Fibroblast of gingiva (primary cell): ENCODE data around the gene CFAP65.

Source experiments
- DNase-seq: peaks from one replicate; pipeline ENCODE4 v3.0.0-alpha.2; 2011; ENCODE audit warnings: low read depth

CFAP65 gene

DNA sequence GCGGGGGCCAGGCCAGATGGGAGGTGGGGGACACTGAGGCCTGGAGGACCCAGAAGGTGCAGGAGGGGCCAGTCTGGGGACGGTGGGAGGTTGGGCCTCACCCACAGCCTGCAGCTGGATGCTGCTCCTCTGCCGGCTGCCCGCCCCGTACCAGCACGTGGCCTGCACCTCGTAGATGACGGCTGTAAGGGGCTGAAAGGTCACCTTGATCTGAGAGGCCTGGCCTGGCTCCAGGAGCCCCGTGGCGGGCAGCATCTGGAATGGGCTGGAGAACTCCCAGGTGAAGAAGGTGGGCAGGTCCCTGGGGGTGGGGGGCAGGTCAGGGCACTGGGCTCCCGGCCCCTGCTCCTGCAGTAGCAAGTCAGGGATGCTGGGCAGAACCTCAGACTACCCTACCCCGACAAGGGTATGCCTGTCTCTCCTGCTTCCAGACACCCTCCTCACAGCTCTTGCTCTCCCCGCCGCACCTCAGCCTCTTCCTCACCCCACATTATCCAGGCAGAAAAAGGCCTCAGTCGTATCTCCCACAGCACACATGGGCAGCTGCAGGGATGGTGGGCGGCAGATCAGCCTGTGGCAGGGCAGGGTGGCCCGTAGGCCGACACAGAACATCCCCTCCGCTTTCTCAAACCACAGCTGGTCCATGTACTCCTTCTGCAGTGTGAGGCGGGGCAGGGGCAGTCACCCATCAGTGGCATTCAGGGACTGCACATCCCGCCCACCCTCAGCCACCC is 10.1 kb downstream of the CFAP65 start:
- DNase-seq: no peak

DNA sequence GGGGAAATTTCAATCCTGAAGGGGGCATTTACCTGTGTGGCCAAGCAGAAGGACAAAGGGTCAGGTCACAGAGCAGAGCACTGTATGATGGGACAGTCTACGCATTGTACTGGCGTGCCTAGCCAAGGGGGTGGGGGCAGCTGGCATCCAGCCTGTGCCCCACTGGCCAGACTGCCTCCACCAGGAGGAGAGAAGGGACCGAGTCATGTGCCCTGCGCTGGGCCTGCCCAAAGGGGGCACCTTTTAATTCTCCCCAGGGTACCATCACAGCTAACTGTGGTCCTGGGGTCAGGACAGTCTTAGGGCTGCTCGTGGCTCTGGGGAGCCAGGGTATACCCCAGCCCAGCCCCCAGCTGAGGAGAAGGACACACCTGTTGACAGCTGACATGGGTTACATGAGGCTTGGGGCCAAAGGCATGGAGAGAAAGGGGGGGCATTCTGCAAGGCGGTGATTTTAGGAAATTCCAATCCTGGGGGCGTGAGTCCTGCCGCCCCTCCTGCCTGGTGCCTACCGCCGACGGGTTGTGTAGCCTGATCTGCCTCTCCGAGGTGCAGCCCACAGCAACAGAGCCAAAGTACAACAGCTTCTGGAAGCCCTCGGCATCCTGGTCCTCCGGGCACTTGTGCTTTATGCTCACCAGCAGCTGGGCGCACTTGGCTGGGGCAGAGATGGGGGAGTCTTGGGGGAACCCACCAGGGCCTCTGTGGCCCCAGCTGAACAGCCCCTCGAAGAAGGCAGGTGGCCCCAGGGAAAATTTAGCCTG is 11.0 kb downstream of the CFAP65 start:
- no peak for DNase-seq

DNA sequence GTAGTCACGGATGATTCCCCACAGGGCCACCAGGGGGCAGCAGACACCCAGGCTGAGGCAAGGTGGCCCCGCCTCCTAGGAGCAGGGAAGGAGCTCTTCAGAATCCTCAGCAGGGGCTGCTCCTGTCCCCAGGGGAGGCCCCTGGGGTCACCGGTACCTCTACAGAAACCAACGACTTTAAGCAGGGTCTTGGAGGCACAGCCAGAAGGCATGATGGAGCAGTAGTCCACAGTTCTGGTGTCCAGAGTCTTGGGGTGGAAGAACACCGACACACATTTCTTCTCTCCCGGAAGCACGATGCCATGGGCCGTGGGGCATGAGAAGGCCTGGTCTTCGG is 11.5 kb downstream of the CFAP65 start:
- peak; percentile 53 for DNase-seq

DNA sequence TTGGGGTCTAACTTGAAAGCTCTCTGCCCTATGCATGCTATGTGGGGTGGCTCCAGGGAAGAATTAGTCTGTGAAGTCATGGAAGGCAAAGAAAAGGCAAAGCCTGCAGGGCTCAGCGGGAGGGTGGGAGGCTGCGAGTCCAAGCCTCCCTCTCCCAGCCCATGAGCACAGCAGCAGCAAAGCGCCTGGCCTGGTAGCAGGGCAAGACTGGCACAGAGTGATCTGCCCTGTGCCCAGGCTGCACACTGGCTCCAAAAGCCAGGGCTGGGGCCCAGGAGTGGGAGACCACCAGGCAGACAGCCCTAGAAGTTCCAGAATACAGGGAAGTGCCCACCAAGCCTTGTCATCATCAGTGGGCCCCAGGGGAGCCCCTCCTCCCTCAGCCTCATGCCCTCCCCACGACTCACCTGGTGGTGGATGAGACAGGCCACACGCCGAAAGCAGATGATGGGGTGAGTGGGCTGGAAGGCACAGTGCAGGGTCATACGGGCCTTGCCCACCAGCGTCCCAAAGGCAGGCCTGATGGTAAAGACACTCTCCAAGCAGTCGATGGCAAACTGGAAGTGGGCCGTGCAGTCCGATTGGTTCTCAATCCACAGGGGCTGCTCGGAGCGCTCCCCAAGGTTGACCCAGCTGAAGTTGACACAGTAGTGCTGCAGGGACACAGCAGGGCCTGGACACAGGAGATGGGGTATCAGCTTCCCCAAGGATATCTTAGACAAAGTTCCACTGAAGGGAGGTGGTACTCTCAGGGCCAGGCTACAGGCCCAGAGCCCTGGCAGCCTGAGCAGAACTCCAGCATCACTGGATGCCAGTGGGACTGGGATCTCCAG is 12.1 kb downstream of the CFAP65 start:
- DNase-seq: no peak

DNA sequence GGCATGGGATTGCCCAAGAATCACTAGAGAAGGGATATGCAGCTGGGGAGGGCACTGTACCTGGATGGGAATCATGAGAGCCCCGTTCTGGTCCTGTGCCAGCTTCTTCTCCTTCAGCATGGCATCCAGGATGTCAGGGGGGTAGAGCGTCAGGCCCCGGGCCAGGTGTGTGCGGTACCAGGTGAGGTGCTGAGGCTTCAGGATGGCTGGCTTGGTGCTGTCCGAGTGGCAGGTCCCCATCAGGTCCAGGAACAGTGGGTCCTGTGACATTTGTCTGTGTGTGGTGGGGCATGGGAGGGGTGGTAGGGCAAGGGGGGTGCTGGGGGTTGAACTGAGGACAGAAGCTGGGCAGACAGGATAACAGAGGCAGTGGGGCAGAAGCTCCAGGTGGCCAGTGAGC is 13.2 kb downstream of the CFAP65 start:
- DNase-seq: no peak

DNA sequence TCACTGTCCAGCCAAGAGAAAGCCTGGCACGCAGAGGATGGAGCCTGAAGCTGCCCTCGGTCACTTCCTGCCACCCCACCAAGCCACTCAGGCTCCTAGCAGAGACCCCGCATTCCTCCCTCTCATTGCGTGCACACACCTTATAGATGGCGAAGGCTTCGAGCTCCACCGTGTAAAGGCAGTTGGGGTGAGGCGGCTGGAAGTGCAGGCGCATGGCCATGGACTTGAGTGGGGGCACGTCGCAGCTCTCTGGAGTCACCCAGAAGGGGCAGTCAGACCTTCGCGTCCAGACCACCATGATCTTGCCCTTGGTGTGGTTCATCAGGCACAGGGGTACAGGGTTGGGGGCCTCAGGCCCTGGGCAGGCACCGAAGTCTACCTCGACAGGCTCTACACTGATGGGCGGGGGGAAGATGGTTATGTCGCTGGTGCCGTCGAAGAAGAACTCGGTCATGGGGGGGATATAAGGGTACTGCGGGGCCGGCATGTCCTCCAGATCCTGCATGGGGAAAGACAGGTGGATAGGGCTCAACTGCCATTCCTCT is 13.7 kb downstream of the CFAP65 start:
- no peak for DNase-seq

DNA sequence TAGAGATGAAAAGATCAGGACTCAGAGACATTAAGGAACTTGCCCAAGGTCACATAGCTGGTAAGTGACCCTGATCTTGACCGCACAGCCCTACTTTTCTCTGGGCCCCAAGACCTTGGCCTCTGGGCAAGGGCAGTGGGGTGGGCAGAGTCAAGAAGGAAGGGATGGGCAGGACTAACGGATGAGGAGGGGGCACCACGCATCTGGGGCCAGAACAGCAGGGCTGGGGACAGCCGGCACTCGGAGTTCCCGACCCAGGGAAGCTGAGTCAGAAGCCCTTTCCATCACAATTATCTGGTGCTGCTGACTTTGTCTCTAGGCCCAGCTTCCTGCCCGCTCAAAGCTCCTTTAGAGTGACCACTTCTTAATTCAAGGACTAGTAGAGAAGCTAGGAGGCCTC is 14.4 kb downstream of the CFAP65 start:
- no peak for DNase-seq

DNA sequence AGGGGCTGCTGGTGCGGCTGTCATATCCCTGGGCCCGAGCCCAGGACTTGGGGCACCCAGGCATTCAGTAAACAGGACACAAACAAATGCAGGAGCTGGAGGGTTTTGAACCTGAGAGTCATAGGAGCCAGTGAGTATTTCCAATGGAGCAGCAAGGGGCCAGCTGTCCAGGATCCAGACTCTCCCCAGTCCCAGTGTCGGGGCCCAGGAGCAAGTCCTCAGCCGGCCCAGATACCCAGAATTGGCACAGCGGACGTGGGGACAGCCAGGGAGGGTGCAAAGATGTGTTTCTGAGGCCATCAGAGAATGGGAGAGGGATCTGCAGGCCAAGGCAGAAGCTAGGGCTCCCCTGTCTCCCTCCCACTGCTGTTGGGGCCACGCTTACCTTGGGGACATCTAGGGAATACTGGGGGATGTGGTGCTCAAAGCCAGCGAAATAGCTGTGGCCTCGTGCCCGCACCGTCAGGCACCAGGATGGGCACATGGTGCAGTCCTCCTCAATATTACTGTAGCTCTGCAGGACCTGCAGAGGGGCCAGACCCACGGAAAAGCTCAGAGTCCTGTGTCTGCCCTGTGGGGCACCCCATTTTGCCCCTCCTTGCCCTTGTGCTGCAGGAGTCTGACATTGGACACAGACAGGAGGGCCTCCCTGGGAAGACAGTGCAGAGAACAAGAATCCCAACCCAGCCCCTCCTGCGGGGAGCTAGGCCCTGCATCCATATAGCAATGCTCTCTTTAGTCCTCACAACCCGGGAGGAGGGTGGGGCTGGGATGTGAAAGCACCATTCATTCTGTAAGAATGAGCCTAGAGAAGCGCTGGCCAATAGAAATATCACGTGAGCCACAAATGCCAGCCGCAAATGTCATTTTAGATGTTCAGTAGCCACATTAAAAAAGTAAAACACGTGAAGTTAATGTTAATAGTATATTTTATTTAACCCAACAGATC is 15.4 kb downstream of the CFAP65 start:
- no peak for DNase-seq

DNA sequence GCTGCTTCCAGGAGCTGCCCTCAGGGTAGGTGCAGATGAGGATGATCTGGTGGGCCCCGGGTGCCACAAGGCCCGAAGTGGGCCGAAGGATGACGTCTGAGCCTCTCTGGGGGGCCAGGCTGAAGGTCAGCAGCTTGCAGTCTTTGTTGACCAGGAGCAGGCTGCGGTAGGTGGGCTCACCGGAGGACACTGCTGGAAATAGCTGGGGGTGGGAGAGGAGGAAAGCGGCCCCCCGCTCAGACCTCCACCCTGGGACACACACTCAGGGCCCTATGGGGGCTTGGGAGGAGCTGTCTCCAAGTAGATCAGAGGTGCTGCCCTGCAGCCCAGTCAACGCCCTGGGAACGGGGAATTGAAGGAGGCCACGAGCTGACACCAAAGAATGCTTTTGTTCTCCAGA is 17.3 kb downstream of the CFAP65 start:
- DNase-seq: no peak

DNA sequence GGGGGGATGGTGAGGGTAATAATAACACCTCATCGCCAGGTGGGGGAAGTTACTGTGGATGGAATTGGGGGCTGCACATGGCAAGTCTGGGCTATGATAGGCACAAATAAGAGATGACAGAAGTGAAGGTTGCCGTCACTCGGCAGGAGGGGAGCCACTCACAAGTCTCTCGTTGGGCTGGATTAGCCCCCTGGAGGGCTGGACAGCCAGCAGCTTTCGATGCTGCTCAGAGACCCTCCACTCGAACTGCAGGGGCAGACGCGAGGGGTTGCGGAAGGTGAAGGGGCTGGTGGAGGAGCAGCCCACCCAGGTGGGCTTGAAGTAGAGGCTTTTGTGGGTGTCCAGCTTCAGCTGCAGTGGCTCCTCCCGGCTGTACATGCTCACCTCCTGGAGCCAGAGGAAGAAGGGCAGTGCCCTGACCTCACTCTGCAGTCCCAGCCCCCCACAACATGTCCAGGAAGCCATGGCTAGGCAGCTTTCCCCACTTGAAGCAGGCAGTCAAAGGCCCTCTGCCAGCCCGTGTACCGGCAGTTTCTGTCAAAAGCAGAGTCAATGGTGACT is 18.2 kb downstream of the CFAP65 start:
- DNase-seq: no peak

DNA sequence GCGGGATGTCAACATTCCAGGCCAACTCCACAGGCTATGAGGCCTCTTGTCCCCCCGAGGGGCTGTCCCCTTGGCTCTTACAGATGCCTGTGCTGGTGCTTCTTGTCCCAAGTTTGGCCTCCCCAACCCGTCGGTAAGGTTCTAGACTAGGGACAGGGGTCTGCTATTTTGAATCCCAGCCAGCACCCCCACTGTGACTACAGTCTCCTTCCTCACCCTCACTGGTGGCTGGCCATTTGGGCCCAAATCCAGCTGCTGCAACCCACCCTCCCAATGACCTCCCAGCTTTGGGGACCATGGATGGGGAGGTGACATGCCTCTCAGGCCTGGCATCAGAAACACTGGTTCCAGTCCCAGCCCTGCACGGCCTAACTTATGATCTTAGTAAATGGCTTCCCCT is 18.7 kb downstream of the CFAP65 start:
- DNase-seq: no peak

DNA sequence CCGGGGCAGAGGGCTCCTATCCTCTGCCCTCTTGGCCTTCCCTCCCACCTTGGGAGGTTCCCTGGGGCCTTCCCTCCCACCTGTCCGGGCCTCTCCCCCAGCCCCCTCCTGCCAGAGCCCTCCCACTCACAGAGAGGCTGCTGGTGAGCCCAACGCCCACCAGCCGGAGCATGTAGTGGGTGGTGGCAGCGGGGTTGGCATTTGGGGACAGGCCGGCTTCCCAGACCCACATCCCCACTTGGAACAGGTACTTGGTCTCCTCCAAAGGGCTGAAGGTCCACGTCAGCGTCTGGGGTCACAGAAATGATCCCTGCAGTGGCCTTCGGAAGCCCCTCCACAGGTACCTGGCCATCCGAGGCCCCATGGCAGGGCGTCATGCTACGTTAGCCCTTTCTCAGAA is 19.3 kb downstream of the CFAP65 start:
- no peak for DNase-seq

DNA sequence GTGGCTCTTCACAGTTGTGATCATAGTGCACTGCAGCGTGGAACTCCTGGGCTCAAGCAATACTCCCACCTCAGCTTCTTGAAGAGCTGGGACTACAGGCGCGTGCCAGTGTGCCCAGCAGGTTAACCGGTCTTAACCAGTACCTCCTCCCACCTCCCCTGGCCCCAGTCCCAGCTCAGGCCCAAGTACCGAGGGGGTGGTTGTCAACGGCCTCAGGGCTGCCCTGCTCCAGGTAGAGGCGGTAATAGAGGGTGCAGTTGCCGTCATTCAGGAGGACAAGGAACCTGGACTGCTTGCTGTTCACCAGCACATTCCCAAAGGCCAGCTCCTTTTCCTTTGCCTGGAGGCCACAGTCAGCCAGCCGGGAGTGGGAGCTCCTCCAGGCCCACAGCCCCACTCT is 19.7 kb downstream of the CFAP65 start:
- no peak for DNase-seq

DNA sequence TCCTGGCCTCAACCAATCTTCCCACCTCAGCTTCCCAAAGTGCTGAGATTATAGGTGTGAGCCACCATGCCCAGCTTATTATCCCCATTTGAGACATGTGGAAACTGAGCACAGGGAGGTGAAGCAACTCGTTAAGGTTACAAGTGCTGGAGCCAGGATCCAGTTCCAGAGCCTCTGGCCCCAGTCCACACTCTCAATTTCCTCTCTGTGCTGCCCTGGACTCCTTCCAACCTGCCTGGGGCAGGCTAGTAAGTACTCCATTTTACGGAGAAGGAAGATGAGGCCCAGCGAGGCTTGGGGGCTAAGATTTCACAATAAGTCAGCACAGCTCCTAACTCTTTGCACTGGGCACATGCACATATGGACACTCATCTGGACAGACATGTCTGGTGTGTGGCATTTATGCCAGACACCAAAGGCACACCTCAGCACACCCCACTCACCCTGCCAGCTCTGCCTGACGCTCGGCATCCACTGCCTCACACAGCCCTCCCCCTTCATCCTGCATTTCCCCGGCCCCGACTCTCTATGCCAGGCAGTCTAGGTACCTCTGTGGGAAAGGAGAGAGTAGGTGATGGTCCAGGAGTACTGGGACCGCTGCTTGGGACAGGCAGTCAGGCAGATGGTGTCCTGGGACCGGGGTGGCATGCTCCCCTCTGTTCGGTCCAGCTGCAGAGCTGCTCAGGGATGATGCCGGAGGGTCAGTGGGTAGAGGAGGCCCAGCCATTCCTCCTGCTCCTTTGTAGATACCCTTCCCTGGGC is 20.5 kb downstream of the CFAP65 start:
- peak; percentile 15 for DNase-seq

DNA sequence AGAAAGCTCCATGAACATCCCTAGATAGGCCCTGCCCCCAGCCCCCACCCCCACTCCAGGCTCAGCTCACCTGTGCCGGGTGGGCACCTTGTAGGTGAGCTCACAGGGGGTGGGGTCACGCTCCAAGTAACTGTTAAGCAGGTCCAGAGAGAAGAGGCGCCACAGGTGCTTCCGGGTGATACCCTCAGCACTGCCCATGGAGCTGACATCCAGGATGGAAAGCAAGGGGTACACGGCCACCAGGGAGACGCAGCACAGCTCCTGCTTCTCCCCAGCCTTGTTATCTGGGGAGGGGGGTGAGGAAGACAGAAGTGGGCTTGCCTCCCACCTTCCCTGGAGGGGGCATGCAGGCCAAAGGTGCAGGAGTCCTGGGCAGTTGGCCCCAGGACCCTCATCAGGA is 21.9 kb downstream of the CFAP65 start:
- no peak for DNase-seq

DNA sequence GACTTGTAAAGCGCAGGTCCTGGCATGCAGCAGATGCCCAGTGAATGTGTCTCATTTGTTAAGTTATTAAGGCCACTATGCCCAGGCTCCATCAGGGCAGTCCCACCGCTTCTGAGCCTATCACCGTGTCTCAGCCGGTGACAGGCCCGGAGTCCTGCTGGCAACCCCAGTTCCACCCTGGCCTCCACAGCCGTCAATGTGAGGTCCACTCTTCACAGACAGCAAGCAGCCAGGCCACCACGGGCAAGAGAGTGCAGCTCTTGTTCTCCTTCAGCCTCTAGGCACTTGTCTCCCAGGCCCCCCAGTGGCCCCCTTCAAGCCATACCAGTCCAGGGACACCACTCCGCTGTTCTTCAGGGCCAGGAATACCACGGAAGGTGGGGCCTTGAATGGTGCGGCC is 22.6 kb downstream of the CFAP65 start:
- DNase-seq: no peak

DNA sequence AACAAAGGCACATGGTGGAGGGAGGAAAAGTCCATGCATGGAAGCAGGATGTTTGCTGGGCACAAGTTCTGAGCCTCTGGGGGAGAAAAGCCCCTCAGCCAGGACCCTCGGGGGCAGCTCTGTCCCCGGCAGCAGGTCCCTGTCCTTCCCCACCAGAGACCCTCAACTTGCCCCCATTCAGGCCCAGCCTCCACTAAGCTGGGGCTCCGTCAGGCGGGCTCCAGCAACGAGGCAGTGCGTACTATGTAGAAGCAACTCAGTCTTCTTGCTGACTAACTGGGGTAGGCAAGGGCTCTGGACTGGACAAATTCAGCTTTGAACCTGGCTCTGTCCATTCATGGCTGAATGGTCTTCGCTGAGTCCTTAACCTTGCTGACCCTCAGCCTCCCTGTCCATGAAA is 23.0 kb downstream of the CFAP65 start:
- no peak for DNase-seq

DNA sequence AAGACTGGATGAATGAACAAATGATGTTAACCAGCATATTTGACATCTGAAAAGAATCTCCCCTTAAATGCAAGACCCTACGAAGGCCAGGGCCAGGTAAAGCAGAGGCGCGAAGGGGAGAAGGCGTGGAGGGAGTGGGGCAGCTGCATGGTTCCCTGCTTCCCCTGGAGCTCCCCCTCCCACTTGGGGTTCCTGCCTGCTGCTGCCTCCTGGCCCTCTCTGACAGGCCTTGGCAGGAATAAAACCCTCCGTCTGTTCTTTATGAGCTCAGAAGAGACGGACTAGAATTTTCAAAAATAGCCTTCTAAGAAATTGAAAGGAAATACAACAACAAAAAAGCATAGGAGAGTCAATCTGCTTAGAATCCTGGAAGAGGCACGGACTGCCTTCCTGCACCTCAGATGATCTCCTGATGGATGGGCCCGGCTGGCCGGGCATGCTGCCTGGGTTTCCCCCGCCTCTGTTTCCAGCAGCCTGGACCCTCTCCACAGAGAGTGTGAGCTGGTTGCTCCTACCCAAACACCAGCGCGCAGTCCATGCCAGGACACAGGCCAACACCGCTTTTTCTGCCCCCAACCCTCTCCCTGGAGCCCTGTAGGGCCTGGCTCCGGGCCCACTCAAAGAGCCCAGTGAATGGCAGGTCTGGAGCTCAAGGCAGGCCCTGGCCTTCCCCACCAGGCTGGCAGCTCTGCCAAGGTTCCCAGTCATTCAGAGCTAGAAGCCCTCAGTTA is 23.9 kb downstream of the CFAP65 start:
- no peak for DNase-seq

DNA sequence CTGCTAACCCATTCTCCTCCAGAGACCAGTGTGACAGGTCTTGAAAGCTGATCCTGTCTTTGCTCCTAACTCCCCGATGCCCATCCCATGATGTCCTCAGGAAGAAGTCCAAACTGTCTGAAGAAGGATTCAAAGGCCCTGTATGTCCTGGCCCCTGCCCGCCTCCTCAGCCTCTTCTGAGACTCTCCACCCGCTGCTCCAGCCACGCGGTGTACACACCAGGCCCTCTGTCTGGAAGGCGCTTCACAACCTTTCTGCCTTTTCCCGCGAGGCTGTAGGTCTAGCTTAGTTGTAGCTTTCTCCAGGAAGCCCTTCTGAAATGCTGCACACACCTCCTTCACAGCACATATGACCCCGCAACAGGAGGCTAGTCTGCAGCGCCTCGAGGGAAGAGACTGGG is 24.6 kb downstream of the CFAP65 start:
- DNase-seq: no peak

DNA sequence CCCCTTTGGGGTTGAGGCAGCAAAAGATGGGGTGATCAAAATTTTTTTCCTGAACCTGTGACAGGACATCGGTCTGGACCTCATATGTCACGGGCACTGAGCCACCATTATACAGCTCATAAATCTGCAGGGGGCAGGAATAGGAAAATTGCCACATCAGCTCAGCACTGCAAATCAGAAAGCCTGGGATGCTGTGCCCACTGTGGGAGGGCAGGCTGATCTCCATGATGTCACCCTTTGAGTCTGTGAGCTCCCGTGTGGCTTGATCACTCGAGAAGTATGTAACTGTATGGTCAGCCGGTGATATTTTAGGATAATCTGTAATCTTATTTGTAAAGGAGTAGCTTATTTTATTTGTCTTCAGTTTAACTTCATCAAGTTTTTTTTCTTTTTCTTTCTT is 30.4 kb downstream of the CFAP65 start:
- no peak for DNase-seq
